GM08714 (cell line): ENCODE measurements around the gene RNF20.
"Not testable (repeated sequence)": the region's sequence is repeated elsewhere in the genome, so short reads cannot be mapped to it uniquely, and the experiment has no call there.

Experiments
- H3K4me3 ChIP-seq: fragments of 200-500 bp; sonication (Bioruptor generic); 2 replicates; pipeline ENCODE4 v1.5.1; 2014; ENCODE audit warnings: mild to moderate bottlenecking, low read length, inconsistent platforms
- ZNF274 ChIP-seq: IDR thresholded peaks from 2 replicates; pipeline ENCODE4 v1.6.1; 2012; ENCODE audit warnings: mild to moderate bottlenecking, low read depth, low read length

RNF20 gene

DNA sequence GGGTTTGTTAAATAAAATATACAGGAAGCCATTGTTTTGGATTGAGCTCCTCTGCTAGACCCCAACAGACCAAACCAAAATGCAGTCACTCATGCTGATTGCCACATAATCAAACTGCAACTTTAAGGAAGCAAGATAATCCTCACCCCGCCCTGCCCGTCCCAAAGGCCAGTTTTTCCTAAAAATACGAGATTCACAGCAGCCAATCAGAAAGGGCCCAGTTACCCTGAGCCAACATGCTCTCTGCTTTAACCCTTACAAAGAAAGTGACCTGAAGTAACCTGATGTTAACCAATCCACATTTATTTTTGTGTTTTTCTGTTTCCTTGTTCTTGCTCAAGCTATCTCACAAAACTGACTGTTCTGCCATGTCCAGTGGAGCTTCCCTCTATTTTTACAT lies 21.5 kb upstream of the RNF20 start:
- no peak overlapping the region for H3K4me3 ChIP-seq
- TF ChIP-seq ZNF274, result no peak

DNA sequence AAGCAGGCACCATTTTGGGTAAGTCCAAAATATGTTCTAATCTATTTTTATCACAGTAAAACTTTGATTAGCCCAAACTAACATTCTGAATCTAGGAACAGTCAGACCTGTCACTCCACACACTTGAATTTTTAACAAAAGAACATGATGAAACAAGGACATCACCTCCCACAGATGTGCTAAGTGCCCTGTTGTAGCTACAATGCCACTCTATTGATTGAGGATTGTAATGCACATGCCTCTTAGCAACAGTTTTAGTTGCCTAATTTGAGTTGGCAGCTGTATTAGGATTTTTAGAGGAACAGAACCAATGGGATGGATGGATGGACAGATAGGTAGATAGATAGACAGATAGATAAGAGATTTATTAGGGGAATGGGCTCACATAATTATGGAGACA lies 20.3 kb upstream of the RNF20 start:
- no peak for TF ChIP-seq ZNF274
- no peak overlapping the region for H3K4me3 ChIP-seq

DNA sequence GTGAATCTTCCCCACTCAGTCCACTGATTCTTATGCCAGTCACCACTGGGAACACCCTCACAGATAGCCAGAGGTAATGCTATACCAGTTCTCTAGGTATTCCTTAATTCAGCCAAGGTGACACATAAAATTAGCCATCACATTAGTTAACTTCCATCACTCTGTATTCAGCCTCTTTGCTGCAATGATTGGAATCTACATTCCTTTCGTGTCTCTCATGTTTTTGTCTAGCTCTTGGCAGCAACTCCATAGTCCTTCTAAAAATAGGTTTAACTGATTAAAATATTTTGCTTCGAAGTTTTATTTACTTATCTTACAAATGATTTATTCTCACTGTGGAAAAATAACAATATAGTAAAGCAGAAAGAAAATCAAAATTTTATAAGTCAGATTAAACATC lies 19.6 kb upstream of the RNF20 start:
- no peak overlapping the region for H3K4me3 ChIP-seq
- TF ChIP-seq ZNF274, result no peak

DNA sequence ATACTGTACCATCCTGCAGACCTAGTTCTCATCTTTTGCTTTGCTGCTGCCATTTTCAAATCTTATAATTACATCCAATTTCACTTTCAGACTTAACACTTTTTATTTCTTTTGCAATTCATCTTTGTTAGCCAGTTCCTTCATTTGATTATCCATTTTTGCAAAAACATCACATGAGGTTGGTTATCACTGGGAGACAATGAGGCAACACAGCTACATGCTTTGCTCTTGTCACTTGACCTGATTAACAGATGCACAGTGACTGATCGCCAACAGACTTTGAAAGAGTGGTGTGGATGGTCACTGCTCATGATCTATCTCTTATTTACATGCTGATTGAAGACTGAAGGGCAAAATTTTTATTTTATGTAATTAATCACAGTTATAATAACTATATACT lies 17.0 kb upstream of the RNF20 start:
- H3K4me3 ChIP-seq, result no peak overlapping the region
- TF ChIP-seq ZNF274, result no peak

DNA sequence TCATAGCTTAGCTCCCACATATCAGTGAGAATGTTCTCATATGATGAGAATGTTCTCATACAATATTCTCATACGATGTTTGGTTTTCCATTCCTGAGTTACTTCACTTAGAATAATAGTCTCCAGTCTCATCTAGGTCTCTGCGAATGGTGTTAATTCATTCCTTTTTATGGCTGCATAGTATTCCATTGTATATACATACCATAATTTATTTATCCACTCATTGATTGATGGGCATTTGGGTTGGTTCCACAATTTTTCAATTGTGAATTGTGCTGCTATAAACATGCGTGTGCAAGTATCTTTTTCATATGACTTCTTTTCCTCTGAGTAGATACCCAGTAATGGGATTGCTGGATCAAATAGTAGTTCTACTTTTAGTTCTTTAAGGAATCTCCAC lies 15.2 kb upstream of the RNF20 start:
- H3K4me3 ChIP-seq, result not testable (repeated sequence)

DNA sequence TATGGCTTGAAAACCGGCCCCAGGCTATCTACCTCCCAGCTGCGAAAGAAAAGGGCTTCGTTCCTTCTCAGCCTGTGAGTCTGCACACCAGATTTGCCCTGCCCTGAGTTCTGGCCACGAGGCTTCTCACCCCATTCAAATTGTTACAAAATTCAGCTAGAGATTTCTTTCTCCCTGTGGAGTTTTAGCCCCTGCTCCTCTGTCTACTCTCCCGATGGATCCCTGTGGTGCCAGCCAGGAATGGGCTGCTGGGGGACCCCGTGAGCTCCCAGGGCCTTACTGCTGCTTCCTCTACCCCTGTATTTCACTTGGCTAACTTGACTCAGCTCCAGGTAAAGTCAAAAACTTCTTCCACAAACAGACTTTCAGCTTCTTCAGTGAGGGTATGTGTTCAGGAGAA lies 9.3 kb upstream of the RNF20 start:
- TF ChIP-seq ZNF274, result no peak
- H3K4me3 ChIP-seq, result no peak overlapping the region

DNA sequence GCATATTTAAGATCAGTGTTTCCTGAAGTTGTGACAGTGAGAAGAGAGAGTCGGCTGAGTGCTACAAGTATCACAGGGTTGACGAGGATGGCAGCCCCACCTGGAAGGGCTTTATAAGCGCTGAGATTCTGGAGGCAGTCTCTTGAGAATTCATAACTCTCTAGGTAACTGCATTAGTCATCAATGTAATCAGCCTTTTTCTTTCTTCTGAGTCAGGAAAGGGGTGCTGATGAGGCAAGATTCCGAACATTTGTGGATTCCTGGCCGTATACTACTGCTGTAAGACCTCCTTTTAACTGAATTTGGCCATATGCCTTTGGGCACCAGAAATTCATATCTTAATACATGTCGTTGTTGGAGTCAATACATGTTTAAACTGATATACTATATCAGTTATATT lies 6.6 kb upstream of the RNF20 start:
- no peak overlapping the region for H3K4me3 ChIP-seq
- no peak for TF ChIP-seq ZNF274

DNA sequence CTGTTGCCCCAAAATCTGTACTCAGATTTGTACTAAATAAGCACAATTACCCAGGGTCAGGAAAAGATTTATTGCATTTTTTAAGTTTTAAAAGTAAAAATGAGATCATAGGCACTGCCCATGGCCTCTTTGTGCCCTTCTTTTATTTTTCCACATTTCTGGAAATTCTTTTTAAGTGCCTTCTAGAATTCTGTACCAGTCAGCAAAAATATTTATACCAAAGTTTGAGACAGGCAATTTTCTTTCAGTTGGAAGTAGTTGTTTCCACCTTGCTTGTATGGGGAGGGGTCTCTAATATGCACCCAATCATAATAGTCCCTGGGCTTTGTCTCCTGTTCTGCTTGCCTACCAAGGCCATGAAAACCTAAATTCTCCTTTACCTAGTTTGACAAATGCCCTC lies 5.6 kb upstream of the RNF20 start:
- TF ChIP-seq ZNF274, result no peak
- no peak overlapping the region for H3K4me3 ChIP-seq

DNA sequence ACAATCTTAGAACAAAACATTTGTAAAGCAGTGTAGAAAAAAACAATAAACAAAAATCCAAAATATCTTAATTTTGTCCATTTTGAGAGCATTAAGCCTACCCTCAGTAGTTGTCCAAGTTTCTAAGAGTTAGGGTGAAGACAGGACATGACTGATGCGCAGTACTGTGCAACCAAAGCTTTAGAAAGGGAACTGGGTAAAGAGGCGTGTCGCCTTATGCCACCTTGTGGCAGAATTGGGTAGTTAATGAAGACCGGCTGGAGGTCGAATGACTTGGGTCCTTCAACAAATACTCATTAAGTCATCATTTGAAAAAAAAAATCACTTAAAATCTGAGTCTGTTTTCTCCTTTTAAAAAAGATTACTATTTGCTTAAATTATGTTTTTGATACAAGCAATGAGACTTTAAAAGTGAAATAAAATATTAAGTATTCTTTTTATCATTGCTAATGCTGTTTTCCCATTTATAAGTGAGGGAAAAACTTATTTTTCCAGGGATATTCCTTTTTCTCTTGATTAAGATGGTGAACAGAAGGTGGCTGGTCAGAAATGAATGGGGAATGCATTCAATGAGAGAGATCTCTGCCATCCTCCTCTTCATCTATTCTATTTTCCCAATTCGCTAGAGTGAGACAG lies 3.5 kb upstream of the RNF20 start:
- H3K4me3 ChIP-seq, result no peak overlapping the region
- TF ChIP-seq ZNF274, result no peak

DNA sequence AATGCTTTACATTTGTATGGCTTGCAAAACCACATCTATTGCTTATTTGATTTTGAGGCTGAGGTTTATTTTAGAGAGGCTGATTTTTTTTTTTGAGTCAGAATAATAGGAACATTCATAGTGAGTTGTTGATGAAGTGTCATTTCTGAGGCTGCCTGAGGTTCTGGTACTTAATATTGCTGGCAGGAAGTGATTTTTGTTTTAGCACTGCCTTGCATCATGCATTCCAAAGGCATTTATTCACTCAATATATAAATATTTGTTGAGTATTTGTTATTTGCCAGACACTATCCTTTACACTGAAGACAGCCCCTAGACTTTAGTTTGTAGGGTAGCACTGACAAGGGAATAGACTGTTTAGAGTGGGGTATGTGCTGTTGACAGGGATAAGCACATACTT lies 2.7 kb downstream of the RNF20 start:
- no peak for TF ChIP-seq ZNF274
- no peak overlapping the region for H3K4me3 ChIP-seq

DNA sequence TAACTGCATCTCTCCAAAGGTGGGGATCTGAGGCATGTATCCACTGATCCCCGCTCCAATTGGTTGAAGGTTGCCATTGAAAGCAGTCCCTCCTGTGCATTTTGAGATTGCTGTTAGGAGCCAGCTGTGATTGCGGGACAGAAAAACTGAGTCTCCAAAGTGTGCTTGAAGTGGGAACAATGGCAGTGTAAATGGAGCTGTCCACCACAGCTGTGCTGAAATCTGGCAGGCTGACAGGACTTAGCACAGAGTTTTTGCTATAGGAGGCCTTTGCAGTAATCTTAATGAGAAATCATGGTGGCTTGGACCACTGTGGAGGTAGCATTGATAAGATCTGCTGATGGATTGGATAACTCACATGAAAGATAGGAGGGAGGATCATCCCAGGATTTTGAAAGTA lies 3.3 kb downstream of the RNF20 start:
- no peak for TF ChIP-seq ZNF274
- no peak overlapping the region for H3K4me3 ChIP-seq

DNA sequence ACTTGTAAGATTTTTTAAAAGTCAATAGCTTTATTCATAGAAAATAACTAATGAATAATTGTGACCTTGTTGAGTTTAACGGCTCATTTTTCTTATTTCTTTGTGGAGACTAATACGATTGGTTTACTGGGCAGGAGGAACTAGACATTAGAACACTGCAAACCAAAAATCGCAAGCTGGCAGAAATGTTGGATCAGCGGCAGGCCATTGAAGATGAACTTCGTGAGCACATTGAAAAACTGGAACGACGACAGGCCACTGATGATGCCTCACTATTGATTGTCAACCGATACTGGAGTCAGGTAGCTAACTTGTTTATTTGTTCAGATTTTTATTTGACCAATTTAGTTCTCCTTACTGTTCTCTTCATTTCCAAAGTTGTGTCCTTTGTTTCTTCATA lies 6.4 kb downstream of the RNF20 start:
- H3K4me3 ChIP-seq, result no peak overlapping the region
- TF ChIP-seq ZNF274, result no peak

DNA sequence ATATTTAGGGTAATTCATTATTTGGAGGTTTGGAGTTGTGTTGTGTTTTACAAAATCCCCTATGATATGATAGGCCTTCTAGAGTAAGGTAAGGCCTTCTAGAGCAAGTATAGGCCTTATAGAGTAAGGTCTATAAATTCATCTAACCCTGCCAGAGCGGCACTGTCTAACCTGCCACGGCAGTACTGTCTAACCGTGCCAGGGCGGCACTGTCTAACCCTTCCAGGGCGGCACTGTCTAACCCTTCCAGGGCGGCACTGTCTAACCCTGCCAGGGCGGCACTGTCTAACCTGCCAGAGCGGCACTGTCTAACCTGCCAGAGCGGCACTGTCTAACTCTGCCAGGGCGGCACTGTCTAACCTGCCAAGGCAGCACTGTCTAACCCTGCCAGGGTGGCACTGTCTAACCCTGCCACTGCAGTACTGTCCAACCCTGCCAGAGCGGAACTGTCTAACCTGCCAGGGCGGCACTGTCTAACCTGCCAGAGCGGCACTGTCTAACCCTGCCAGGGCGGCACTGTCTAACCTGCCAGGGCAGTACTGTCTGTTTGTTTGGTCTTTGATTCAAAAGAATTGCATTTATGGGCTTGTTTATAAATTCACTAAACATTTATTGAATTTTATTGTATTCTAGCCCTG lies 9.6 kb downstream of the RNF20 start:
- no peak overlapping the region for H3K4me3 ChIP-seq
- TF ChIP-seq ZNF274, result no peak

DNA sequence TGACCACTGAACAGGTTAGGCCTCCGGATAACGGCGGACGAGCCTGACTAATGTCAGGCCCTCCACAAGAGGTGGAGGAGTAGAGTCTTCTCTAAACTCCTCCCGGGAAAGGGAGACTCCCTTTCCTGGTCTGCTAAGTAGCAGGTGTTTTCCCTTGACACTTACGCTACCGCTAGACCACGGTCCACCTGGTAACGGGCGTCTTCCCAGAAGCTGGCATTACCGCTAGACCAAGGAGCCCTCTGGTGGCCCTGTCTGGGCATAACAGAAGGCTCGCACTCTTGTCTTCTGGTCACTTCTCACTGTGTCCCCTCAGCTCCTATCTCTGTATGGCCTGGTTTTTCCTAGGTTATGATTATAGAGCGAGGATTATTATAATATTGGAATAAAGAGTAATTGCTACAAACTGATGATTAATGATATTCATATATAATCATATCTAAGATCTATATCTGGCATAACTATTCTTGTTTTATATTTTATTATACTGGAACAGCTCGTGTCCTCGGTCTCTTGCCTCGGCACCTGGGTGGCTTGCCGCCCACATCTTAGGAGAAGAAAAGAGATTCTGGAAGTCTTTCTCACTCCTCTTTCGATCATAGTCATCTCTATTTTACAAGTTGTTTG lies 15.9 kb downstream of the RNF20 start:
- not testable (repeated sequence) for H3K4me3 ChIP-seq

DNA sequence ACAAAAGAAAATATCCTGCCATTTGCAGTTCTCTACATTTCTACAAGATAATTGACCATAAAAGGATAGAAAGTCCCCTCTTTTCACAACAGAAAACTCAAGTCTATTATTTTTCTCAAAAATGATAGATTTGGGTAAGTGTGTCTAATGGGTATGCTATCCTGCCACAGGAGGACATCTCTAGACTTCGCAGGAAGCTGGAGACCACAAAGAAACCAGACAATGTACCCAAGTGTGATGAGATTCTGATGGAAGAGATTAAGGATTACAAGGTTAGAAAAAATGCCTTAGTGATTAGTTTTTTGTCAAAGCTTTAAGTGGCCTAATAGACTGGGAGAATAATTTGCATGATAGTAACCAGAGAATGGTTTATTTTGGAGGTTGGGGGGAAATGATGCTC lies 28.1 kb downstream of the RNF20 start:
- TF ChIP-seq ZNF274, result no peak

DNA sequence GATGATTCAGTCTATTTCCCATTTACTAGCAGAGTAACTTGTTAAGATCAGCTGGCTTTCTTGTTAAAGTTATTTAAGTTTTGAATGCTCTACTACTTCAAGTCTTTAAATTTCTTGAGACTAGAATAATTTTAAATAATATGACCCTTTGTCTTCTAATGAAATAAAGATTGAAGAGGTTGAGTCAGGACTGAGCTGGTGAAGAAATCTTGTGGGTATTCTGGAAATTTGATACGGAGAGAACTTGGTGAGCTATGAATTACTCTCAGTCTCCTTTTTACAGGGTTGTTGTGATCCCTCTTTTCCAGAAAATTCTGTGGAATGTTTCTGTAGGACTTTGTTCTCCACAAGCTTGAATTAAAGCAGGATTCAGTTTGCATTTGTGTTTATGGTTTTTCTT lies 29.3 kb downstream of the RNF20 start:
- no peak for TF ChIP-seq ZNF274
- H3K4me3 ChIP-seq, result no peak overlapping the region

More for the DNA sequence above, 28.1 kb downstream of the RNF20 start:
- no peak overlapping the region for H3K4me3 ChIP-seq
